Activated B cell treated with CpG ODN at 0.5 μM for 24 hours (primary cell): Measurements from ENCODE around the gene SKP1. TPM values are rescaled to one million over a fixed set of nuclear protein-coding genes. Genes with fewer than 3 reads are reported as not detected.

Experiments used
- ATAC-seq: fragments of 200-7000 bp; cut with Tn5 transposase; one replicate; pipeline ENCODE4 v1.10.0; 2021; ENCODE audit warnings: low read depth, mild to moderate bottlenecking, moderate library complexity
- CTCF ChIA-PET: fragments of 350-600 bp; sonication (Branson Sonifier 250); formaldehyde crosslinking; loops from one replicate; lab custom pipeline; 2021; ENCODE audit warnings: antibody characterized with exemption; lab: Charles Lee
- POLR2A ChIA-PET: fragments of 350-600 bp; sonication (Branson Sonifier 250); formaldehyde crosslinking; loops from one replicate; lab custom pipeline; 2021; ENCODE audit warnings: antibody characterized with exemption; lab: Charles Lee
- DNase-seq: peaks from one replicate; pipeline ENCODE4 v3.0.0; 2022
- H3K27ac Mint-ChIP-seq: one replicate; pipeline ENCODE4 v1.8.0; 2020; ENCODE audit warnings: mixed read lengths
- H3K27me3 Mint-ChIP-seq: one replicate; pipeline ENCODE4 v1.8.0; 2021; ENCODE audit warnings: mixed read lengths
- H3K36me3 Mint-ChIP-seq: one replicate; pipeline ENCODE4 v1.8.0; 2021; ENCODE audit warnings: low read depth, mixed read lengths
- H3K4me1 Mint-ChIP-seq: one replicate; pipeline ENCODE4 v1.8.0; 2021; ENCODE audit warnings: mixed read lengths
- H3K4me3 Mint-ChIP-seq: one replicate; pipeline ENCODE4 v1.8.0; 2020; ENCODE audit warnings: mild to moderate bottlenecking, mixed read lengths
- H3K9me3 Mint-ChIP-seq: one replicate; pipeline ENCODE4 v1.8.0; 2020; ENCODE audit warnings: mixed read lengths
- CTCF ChIP-seq: fragments of 200-600 bp; IDR thresholded peaks from one replicate; pipeline ENCODE4 v1.8.0; 2022; ENCODE audit warnings: antibody characterized with exemption, mild to moderate bottlenecking
- intact Hi-C: fragments of 100-400 bp; cut with micrococcal nuclease; formaldehyde crosslinking; loops from one replicate; pipeline ENCODE4 v1.15.1; 2024
- total RNA-seq: library from RNA; stranded (reverse); gene quantifications from 2 replicates; pipeline ENCODE4 v1.2.3, GENCODE V29; 2022

SKP1 gene
- total RNA-seq, 1 donor from 2014 or later = 211 TPM

- POLR2A ChIA-PET = interaction anchor here (0.6 to 2.4 kb wide), 4 partner anchors 21 to 106 kb away, joined by 3 to 7 read pairs (median 4); no protein-coding TSS in a partner anchor
- ATAC-seq = peak; percentile 96
- intact Hi-C loops = loop anchor here (1.0 kb wide), 2 partner anchors 44 to 107 kb away; no protein-coding TSS in a partner anchor
Measured at GRCh38 chr5:134145779-134146581, 30.8 kb downstream of the SKP1 start.

GRCh38 chr5:134145041-134145757, 31.6 kb downstream of the SKP1 start:
- intact Hi-C loops = loop anchor here (1.0 kb wide), 1 partner anchor 106 kb away; no protein-coding TSS in a partner anchor

More at GRCh38 chr5:134145779-134146581, 30.8 kb downstream of the SKP1 start:
- H3K9me3 Mint-ChIP-seq = no peaks in the 10 kb centered on the region
- no peaks in the 10 kb centered on the region for H3K27me3 Mint-ChIP-seq
- peak; percentile 80 for TF ChIP-seq CTCF
- peak; percentile 76 for DNase-seq
- no peak overlapping the region for H3K4me3 Mint-ChIP-seq
- peak overlapping the region; percentile 7 for H3K27ac Mint-ChIP-seq
- H3K36me3 Mint-ChIP-seq = peaks cover 73% of the 10 kb centered on the region
- peaks cover 10% of the 10 kb centered on the region for H3K4me1 Mint-ChIP-seq
- CTCF ChIA-PET = interaction anchor here (1.0 to 23.1 kb wide), 14 partner anchors 8 to 119 kb away, joined by 3 to 502 read pairs (median 4); no protein-coding TSS in a partner anchor

GRCh38 chr5:134143944-134144941, 32.5 kb downstream of the SKP1 start:
- H3K4me3 Mint-ChIP-seq = no peak overlapping the region
- no peaks in the 10 kb centered on the region for H3K27me3 Mint-ChIP-seq
- POLR2A ChIA-PET = interaction anchor here (1.0 to 1.4 kb wide), 2 partner anchors 44 to 67 kb away, joined by 3 to 4 read pairs; no protein-coding TSS in a partner anchor
- H3K4me1 Mint-ChIP-seq = peaks cover 22% of the 10 kb centered on the region
- peak; percentile 7 for DNase-seq
- no peak overlapping the region for H3K27ac Mint-ChIP-seq
- no peak for ATAC-seq
- CTCF ChIA-PET = interaction anchor here (0.6 to 23.1 kb wide), 5 partner anchors 12 to 114 kb away, joined by 3 to 502 read pairs (median 4); no protein-coding TSS in a partner anchor
- TF ChIP-seq CTCF = no peak
- H3K36me3 Mint-ChIP-seq = peaks cover 66% of the 10 kb centered on the region
- intact Hi-C loops = no loop called here
- no peaks in the 10 kb centered on the region for H3K9me3 Mint-ChIP-seq

More at GRCh38 chr5:134145041-134145757, 31.6 kb downstream of the SKP1 start:
- H3K4me1 Mint-ChIP-seq = peaks cover 17% of the 10 kb centered on the region
- ChIA-PET POLR2A (interaction anchor here (0.6 to 2.4 kb wide), 3 partner anchors 45 to 105 kb away, joined by 3 to 7 read pairs (median 4); no protein-coding TSS in a partner anchor), CTCF (interaction anchor here (1.0 to 23.1 kb wide), 6 partner anchors 23 to 111 kb away, joined by 3 to 502 read pairs (median 4); no protein-coding TSS in a partner anchor)
- peaks cover 71% of the 10 kb centered on the region for H3K36me3 Mint-ChIP-seq
- H3K27ac Mint-ChIP-seq = no peak overlapping the region
- DNase-seq (no peak), ATAC-seq (no peak)
- no peak for TF ChIP-seq CTCF
- no peaks in the 10 kb centered on the region for H3K9me3 Mint-ChIP-seq
- no peak overlapping the region for H3K4me3 Mint-ChIP-seq
- H3K27me3 Mint-ChIP-seq = no peaks in the 10 kb centered on the region

GRCh38 chr5:134143431-134143830, 33.3 kb downstream of the SKP1 start:
- Mint-ChIP-seq H3K9me3 (no peaks in the 10 kb centered on the region), H3K4me3 (no peak overlapping the region), H3K36me3 (peaks cover 62% of the 10 kb centered on the region), H3K27me3 (no peaks in the 10 kb centered on the region), H3K27ac (no peak overlapping the region), H3K4me1 (peaks cover 28% of the 10 kb centered on the region)
- ChIA-PET CTCF (interaction anchor here (0.6 to 23.1 kb wide), 6 partner anchors 9 to 113 kb away, joined by 3 to 502 read pairs (median 6); partner anchors contain the start of gene TCF7), POLR2A (interaction anchor here (0.6 to 1.0 kb wide), 2 partner anchors 66 to 174 kb away, joined by 3 read pairs; no protein-coding TSS in a partner anchor)
- intact Hi-C loops = no loop called here
- peak; percentile 12 for DNase-seq
- ATAC-seq = no peak
- TF ChIP-seq CTCF = no peak
